RWPE2 (cell line): ENCODE measurements around the gene IZUMO1.

ENCODE experiments used
- ATAC-seq: fragments of 200-7000 bp; cut with Tn5 transposase; 3 replicates; pipeline ENCODE4 v1.9.1; 2021; ENCODE audit warnings: low read depth
- DNase-seq: peaks from one replicate; pipeline ENCODE4 v3.0.0-alpha.2; 2020; ENCODE audit warnings: low spot score
- H3K27ac ChIP-seq: fragments of 450-650 bp; 2 replicates; pipeline ENCODE4 v1.5.1; 2017; ENCODE audit warnings: mild to moderate bottlenecking; ENCODE audit not compliant: poor library complexity, severe bottlenecking
- H3K27me3 ChIP-seq: fragments of 250-450 bp; sonication (Bioruptor Pico); 2 replicates; pipeline ENCODE4 v1.5.1; 2021; ENCODE audit warnings: mild to moderate bottlenecking, moderate library complexity; ENCODE audit not compliant: insufficient read depth, poor library complexity, severe bottlenecking
- H3K36me3 ChIP-seq: fragments of 250-450 bp; sonication (Bioruptor Pico); 2 replicates; pipeline ENCODE4 v1.5.1; 2020; ENCODE audit warnings: low read depth, mild to moderate bottlenecking, moderate library complexity
- H3K4me1 ChIP-seq: fragments of 250-450 bp; sonication (Bioruptor Pico); 2 replicates; pipeline ENCODE4 v1.5.1; 2021; ENCODE audit warnings: mild to moderate bottlenecking, moderate library complexity; ENCODE audit not compliant: insufficient read depth, poor library complexity, severe bottlenecking
- H3K4me3 ChIP-seq: fragments of 250-450 bp; sonication (Bioruptor Pico); 2 replicates; pipeline ENCODE4 v1.5.1; 2021; ENCODE audit warnings: mild to moderate bottlenecking, moderate library complexity; ENCODE audit not compliant: severe bottlenecking
- H3K9me3 ChIP-seq: fragments of 250-450 bp; sonication (Bioruptor Pico); 2 replicates; pipeline ENCODE4 v1.5.1; 2021; ENCODE audit warnings: mild to moderate bottlenecking, moderate library complexity; ENCODE audit not compliant: severe bottlenecking
- TF ChIP-seq, protein P1 (sequence below): fragments of 450-650 bp; IDR thresholded peaks from one replicate; pipeline ENCODE4 v1.5.1; 2017; ENCODE audit warnings: mild to moderate bottlenecking, moderate library complexity; ENCODE audit not compliant: poor library complexity, severe bottlenecking

Gene IZUMO1

DNA sequence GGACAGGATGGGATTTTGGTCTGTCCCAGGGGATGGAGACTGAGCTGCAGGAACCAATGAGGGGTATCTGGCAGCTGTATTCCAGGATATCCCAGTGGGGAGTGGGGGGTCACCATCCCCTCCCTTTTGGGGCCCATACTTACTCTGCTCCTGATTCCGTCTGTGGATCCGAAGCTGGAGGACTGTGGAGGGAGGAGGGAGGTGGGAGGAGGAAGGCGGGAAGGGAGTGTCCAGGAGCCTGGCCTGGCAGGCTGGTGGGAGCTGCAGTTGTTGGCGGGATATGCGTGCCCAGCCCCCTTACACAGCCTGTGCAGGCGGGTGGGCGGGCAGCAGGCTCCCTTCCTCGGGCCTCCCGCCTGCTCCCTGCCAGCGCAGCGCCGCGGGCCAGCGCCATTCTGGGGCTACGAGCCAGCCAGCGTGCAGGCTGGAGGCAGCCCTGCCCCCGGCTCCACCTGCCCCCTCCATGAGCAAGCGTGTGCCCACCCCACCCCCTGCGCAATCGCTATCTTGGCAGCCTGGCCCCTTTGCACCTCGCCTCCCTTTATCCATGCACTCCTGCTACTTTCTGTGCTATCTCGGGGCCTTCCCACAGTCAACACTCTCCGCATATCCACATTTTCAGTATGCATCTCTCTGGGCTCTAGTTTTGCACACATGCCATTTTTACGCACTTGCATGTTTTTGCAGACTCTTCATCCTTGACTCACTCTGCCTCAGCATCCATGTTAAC, 30.0 kb downstream of the IZUMO1 start:
- Histone ChIP-seq H3K36me3 (no peaks in the 10 kb centered on the region), H3K27ac (no peak overlapping the region), H3K27me3 (no peaks in the 10 kb centered on the region), H3K9me3 (no peaks in the 10 kb centered on the region), H3K4me3 (no peak overlapping the region), H3K4me1 (peaks cover 5% of the 10 kb centered on the region)
- no peak for DNase-seq
- TF ChIP-seq, protein P1, sequence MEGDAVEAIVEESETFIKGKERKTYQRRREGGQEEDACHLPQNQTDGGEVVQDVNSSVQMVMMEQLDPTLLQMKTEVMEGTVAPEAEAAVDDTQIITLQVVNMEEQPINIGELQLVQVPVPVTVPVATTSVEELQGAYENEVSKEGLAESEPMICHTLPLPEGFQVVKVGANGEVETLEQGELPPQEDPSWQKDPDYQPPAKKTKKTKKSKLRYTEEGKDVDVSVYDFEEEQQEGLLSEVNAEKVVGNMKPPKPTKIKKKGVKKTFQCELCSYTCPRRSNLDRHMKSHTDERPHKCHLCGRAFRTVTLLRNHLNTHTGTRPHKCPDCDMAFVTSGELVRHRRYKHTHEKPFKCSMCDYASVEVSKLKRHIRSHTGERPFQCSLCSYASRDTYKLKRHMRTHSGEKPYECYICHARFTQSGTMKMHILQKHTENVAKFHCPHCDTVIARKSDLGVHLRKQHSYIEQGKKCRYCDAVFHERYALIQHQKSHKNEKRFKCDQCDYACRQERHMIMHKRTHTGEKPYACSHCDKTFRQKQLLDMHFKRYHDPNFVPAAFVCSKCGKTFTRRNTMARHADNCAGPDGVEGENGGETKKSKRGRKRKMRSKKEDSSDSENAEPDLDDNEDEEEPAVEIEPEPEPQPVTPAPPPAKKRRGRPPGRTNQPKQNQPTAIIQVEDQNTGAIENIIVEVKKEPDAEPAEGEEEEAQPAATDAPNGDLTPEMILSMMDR, result no peak
- no peak for ATAC-seq

DNA sequence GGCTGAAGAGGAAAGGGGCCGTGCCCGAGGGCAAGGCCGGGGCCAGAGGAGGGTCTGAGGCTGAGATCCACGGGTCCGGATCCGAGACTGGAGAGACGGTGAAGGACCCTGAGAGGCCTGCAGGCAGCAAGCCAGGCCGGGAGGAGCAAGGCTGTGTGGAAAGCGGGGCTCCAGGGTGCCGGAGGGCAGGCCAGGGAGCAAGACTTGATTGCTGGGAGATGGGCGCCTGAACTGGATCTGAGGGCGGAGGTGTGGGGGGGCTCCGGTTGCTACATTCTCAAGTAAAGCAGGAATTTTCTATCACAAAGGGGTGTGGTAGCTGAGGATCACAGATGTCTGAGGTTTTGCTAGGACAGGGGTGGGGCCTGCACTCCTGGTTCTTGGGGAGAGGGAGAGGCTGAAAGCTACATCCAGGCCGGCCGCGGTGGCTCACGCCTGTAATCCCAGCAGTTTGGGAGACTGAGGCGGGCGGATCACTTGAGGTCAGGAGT, 31.0 kb downstream of the IZUMO1 start:
- Histone ChIP-seq H3K36me3 (no peaks in the 10 kb centered on the region), H3K9me3 (no peaks in the 10 kb centered on the region), H3K4me1 (peaks cover 5% of the 10 kb centered on the region), H3K27ac (no peak overlapping the region), H3K27me3 (no peaks in the 10 kb centered on the region), H3K4me3 (no peak overlapping the region)
- ATAC-seq (no peak), DNase-seq (no peak)
- TF ChIP-seq, protein P1, result no peak

DNA sequence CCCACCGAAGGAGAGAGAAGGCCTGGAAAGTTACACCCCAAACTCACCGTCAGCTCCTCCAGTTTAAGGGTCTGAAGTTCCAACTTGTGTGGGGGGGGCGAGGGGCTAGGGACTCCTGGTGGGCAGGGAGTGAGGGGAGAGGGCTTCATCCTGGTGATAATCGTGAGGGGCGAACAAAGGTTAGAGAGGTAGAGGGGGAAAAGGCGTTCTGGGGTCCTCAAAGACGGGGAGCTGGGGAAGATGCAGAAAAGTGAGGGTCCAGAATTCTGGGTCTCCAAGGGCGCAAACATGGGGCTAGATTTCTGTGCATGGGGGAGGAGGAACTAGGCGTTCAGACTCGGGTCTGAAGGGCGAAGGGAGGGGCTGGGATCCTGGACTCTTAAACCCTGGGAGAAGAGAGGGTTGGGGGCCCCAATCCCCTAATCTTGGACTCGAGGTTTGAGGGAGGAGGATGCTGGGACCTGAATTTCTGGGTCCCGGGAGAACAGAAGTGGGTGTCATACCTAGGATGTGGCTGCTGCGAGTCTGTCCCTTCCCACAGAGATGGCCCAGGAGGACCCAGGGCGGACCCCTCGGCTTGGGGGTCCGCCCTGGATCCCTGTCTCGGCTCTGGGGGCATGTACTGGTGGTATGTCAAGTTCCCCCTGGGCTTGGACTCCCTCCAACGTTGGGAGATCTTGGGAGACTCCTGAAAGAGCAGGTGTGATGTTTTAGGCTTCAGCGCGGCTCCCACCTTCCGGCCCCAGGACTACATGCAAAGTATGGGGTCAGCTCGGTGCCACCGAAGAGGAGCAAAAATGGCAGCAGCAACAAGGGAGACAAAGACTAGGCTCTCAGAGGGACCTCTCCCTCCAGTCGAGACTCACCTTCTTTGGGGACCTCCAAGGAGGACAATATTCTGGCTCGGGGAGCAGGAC, 31.7 kb downstream of the IZUMO1 start:
- Histone ChIP-seq H3K36me3 (no peaks in the 10 kb centered on the region), H3K4me3 (peak overlapping the region; percentile 38), H3K27me3 (no peaks in the 10 kb centered on the region), H3K9me3 (no peaks in the 10 kb centered on the region), H3K4me1 (peaks cover 5% of the 10 kb centered on the region), H3K27ac (peak overlapping the region; percentile 53)
- TF ChIP-seq, protein P1, result no peak
- no peak for DNase-seq
- no peak for ATAC-seq

DNA sequence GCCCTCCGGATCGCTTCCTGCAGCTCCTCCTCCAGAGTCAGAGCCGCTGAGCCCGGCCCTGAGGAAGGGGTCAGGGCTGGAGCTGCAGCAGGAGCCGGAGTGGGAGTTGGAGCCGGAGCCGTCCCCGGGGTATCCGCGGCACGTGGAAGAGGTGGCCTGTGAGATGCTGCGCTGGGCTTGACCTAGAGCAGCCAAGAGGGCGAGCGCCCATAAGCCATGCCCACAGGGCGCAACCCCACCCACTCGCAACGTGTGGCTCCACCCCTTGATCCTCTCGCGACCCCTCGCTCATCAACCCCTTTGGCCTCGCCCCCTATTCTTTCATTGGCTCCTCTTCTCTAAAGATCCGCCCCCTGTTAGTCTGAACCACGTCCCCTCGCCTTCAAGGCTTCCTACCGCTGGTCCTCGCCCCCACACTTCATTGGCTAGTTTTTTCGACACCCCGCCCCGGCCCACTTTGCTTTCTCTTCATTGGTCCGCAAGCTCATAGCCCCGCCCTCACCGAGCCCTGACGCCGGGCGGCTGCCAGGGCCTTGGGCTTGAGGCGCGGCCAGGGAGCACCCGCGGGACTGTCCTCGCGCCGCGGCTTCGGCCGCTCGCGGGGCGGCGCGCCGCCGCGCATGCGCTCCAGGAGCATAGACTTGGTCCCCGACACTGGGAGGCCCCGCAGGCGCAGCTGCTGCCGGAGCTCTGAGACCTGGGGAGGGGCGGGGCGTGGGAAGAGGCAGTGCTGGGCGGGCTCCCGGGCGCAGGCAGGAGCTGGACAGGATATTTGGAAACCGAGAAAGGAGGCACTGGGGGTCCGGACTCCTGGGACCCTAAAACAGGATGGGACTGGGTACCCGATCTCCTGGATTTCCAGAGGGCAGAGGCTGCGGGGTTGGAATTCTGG, 32.6 kb downstream of the IZUMO1 start:
- ATAC-seq, result peak; percentile 88
- peak overlapping the region; percentile 53 for H3K27ac ChIP-seq
- H3K4me3 ChIP-seq, result peak overlapping the region; percentile 56

More for the DNA sequence above, 32.6 kb downstream of the IZUMO1 start:
- no peaks in the 10 kb centered on the region for H3K9me3 ChIP-seq
- H3K4me1 ChIP-seq, result peaks cover 5% of the 10 kb centered on the region
- DNase-seq, result peak; percentile 98
- TF ChIP-seq, protein P1, result no peak
- H3K27me3 ChIP-seq, result no peaks in the 10 kb centered on the region
- no peaks in the 10 kb centered on the region for H3K36me3 ChIP-seq
